Heart left ventricle (tissue), 16 donors: Measurements from ENCODE around the gene TGFBRAP1. TPM values are rescaled to one million over a fixed set of nuclear protein-coding genes. Genes with fewer than 3 reads are reported as not detected.

Source experiments
- ATAC-seq, 4 donors: fragments of 200-7000 bp; cut with Tn5 transposase; one replicate each; pipeline ENCODE4 v1.9.1; 2020 to 2022; ENCODE audit warnings: moderate library complexity in 4 of 4, mild to moderate bottlenecking in 3 of 4, moderate number of reproducible peaks in 1 of 4
- DNase-seq, 5 donors: peaks; one replicate each; pipeline ENCODE4 v3.0.0-alpha.2; 2020
- H3K27ac ChIP-seq, 12 donors: fragments of 200-600 bp; sonication (generic) in 4 of 12; one replicate each; pipeline versions ENCODE4 v1.5.0 to v1.8.0; 2016 to 2022; ENCODE audit warnings: mild to moderate bottlenecking in 2 of 12
- H3K27me3 ChIP-seq, 9 donors: fragments of 200-600 bp; sonication (generic) in 2 of 9; one replicate each; pipeline versions ENCODE4 v1.5.1 to v1.8.0; 2016 to 2022; ENCODE audit warnings: mild to moderate bottlenecking in 3 of 9
- H3K36me3 ChIP-seq, 9 donors: fragments of 200-600 bp; sonication (generic) in 2 of 9; one replicate each; pipeline versions ENCODE4 v1.5.0 to v1.8.0; 2018 to 2022; ENCODE audit warnings: mild to moderate bottlenecking in 2 of 9
- H3K4me1 ChIP-seq, 12 donors: fragments of 200-600 bp; sonication (generic) in 4 of 12; one replicate each; pipeline versions ENCODE4 v1.5.0 to v1.8.0; 2016 to 2022; ENCODE audit warnings: mild to moderate bottlenecking in 3 of 12
- H3K4me3 ChIP-seq, 12 donors: fragments of 200-600 bp; sonication (generic) in 4 of 12; one replicate each; pipeline versions ENCODE4 v1.5.0 to v1.8.0; 2017 to 2022; ENCODE audit warnings: mild to moderate bottlenecking in 9 of 12, moderate library complexity in 4 of 12
- H3K9me3 ChIP-seq, 12 donors: fragments of 200-600 bp; sonication (generic) in 4 of 12; one replicate each; pipeline versions ENCODE4 v1.5.0 to v1.8.0; 2016 to 2022; ENCODE audit warnings: mild to moderate bottlenecking in 1 of 12
- POLR2A ChIP-seq, 2 donors: fragments of 450-650 bp; IDR thresholded peaks; one replicate each; pipeline ENCODE4 v1.6.1; 2017; ENCODE audit warnings: antibody characterized with exemption in 2 of 2, mild to moderate bottlenecking in 2 of 2, moderate library complexity in 2 of 2
- WGBS, 4 donors: extraction: QIAGEN DNeasy Blood & Tissue Kit in 2 of 4; methylation state at CpG; one replicate each; pipeline versions ENCODE4 v1.1.5 to v1.1.7; 2013 to 2018; 5-methylcytosine and 5-hydroxymethylcytosine counted together
- intact Hi-C, 10 donors: fragments of 100-400 bp; cut with DNase I; formaldehyde crosslinking; loops; one replicate each; pipeline versions ENCODE4 v1.11.1 to v1.14.2; 2022
- polyA plus RNA-seq, 2 donors: library from polyadenylated mRNA; stranded (reverse); fragments of 200-250 nt; gene quantifications; one replicate each; pipeline ENCODE4 v1.2.3, GENCODE V29; 2013
- total RNA-seq, 9 donors: library from RNA; depleted of rRNA in 2 of 9; stranded (reverse); fragments of >200 nt in 2 of 9; fragmentation: NEBNext Ultra II Directional in 3 of 9; extraction: Animal tissue kit (Norgen Biotek cat#: 25700) in 3 of 9; gene quantifications; one replicate each; pipeline versions ENCODE4 v1.1.0 to v1.2.4, GENCODE V29; 2016 to 2023
- TF ChIP-seq, protein P1 (sequence below), 12 donors: fragments of 200-600 bp; sonication (generic) in 4 of 12; IDR thresholded peaks; one replicate each; pipeline versions ENCODE4 v1.5.0 to v1.8.0; 2018 to 2022; ENCODE audit warnings: antibody characterized with exemption in 12 of 12, mild to moderate bottlenecking in 5 of 12
- donor health status: ischemic (EF 13 %, LVEDD 7.1; RV severe dilation, severe dysfunction).
- donor health status: healthy with polysubstance abuse.
- donor health status: DM: no; HTN: yes; CAD: no.
- donor health status: DM: no; HTN: no; CAD: no.
- donor health status: ischemic (EF 25% LVEDD 6.9; RV normal size, moderate dysfunction).
- donor health status: ischemic (EF 25% LVEDD 5.7; RV mildly dilated, moderate dysfunction).
- donor health status: healthy.
- donor health status: DM: yes; HTN: yes; CAD: no.
- donor health status: ischemic (EF 35%, LVEDD 5.7; RV mildly dilated, moderate dysfunction).
- donor health status: nonischemic (EF 11% LVEDD 7.7; RV severe dilation, severe dysfunction).
- donor health status: DM: yes; HTN: yes; CAD: no.
- donor health status: PGD.
- donor health status: ischemic (EF 29% LVEDD 5.4; RV normal size, mild dysfunction).
- donor health status: nonischemic (EF 23%, LVEDD 6.1; RV moderate dilation, normal function).

The TGFBRAP1 gene
- total and polyA plus RNA-seq, 11 donors: 1.8 to 20.0 (median 10.8) TPM

DNA sequence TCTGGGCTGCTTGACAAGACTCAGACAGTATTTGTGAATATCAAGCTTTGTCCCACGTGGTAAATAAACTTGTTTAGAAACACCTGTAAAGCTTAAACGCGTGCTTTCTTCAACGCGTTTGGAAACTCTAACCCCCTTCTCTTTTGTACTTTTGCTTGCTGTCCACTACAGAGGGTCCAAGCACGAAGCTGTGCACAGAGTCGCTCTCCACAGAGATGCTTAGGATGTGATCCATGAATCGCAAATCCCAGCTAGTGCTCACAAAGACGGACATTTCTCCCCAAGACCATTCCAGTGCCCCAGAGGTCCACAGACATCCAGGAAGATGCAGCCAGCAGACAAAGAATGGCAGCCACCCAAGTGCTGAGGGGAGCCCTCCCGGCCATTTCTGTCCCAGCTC, 88.1 kb downstream of the TGFBRAP1 start, which contains the start of gene GPR45:
Gene GPR45, plus strand, starts transcription at position 301 of the 400 bp plus-strand sequence. CDS start 116 bp downstream, outside the sequence.
- 86 to 93% (median 87%) methylated on average over 9 to 10 of the region's 10 CpGs for WGBS, 4 donors
- ATAC-seq (no peak), DNase-seq (no peak)
- TF ChIP-seq, protein P1, sequence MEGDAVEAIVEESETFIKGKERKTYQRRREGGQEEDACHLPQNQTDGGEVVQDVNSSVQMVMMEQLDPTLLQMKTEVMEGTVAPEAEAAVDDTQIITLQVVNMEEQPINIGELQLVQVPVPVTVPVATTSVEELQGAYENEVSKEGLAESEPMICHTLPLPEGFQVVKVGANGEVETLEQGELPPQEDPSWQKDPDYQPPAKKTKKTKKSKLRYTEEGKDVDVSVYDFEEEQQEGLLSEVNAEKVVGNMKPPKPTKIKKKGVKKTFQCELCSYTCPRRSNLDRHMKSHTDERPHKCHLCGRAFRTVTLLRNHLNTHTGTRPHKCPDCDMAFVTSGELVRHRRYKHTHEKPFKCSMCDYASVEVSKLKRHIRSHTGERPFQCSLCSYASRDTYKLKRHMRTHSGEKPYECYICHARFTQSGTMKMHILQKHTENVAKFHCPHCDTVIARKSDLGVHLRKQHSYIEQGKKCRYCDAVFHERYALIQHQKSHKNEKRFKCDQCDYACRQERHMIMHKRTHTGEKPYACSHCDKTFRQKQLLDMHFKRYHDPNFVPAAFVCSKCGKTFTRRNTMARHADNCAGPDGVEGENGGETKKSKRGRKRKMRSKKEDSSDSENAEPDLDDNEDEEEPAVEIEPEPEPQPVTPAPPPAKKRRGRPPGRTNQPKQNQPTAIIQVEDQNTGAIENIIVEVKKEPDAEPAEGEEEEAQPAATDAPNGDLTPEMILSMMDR (IDR thresholded peaks at IDR 0.05): no peak
- TF ChIP-seq POLR2A (IDR thresholded peaks at IDR 0.05): no peak
- no peak within 1 kb of the TSS for H3K27ac ChIP-seq
- intact Hi-C loops: no loop called here
- H3K4me1 ChIP-seq: peaks cover 0 to 10% (median 0%) of the 10 kb centered on the region in 12 donors
- H3K27me3 ChIP-seq: no peaks in the 10 kb centered on the region
- no peaks in the 10 kb centered on the region for H3K36me3 ChIP-seq
- H3K9me3 ChIP-seq: no peaks in the 10 kb centered on the region
- no peak within 1 kb of the TSS for H3K4me3 ChIP-seq

DNA sequence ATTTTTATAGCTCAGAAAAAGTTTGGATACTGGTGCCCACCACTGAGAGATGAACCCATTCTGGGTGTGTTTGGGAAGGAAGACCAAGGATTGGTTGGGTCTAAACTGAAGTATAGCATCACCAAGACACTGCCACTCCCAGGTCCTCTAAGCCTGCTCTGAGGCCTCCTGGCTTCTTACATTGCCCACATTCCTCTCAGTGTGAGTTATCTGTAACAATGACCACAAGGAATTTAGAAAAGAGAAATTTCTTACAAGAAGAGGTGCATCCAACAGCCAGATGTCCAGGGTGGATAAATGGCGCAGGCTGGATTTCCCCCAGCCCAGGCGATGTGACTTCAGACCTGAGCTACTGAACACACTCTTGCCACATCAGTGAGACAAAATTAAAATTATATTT, 89.6 kb downstream of the TGFBRAP1 start:
- no peak for DNase-seq
- WGBS, 4 donors: 89 to 95% (median 91%) methylated on average over 2 of the region's 2 CpGs

GRCh38 chr2:105238664-105239240, 90.8 kb downstream of the TGFBRAP1 start:
- Histone ChIP-seq H3K4me1 (peaks cover 0 to 10% (median 0%) of the 10 kb centered on the region in 12 donors), H3K36me3 (no peaks in the 10 kb centered on the region), H3K4me3 (no peak overlapping the region), H3K27me3 (peaks cover 0 to 7% (median 0%) of the 10 kb centered on the region in 9 donors), H3K27ac (no peak overlapping the region), H3K9me3 (no peaks in the 10 kb centered on the region)
- ATAC-seq (no peak), DNase-seq (no peak)
- WGBS, 4 donors: 81 to 85% (median 83%) methylated on average over 14 of the region's 14 CpGs
- TF ChIP-seq, protein P1 (IDR thresholded peaks at IDR 0.05): no peak
- TF ChIP-seq POLR2A (IDR thresholded peaks at IDR 0.05): no peak
- intact Hi-C loops: loop anchor here in 1 of 10 donors (2.0 kb wide), 1 partner anchor 124 kb away; no protein-coding TSS in a partner anchor

More for the DNA sequence above, 89.6 kb downstream of the TGFBRAP1 start:
- H3K4me3 ChIP-seq: no peak overlapping the region
- intact Hi-C loops: loop anchor here in 1 of 10 donors (2.0 kb wide), 1 partner anchor 125 kb away; no protein-coding TSS in a partner anchor
- no peak for ATAC-seq
- TF ChIP-seq, protein P1 (IDR thresholded peaks at IDR 0.05): no peak
- no peak for TF ChIP-seq POLR2A (IDR thresholded peaks at IDR 0.05)
- H3K27me3 ChIP-seq: peaks cover 0 to 7% (median 0%) of the 10 kb centered on the region in 9 donors
- no peaks in the 10 kb centered on the region for H3K9me3 ChIP-seq
- peaks cover 0 to 10% (median 0%) of the 10 kb centered on the region in 12 donors for H3K4me1 ChIP-seq
- no peaks in the 10 kb centered on the region for H3K36me3 ChIP-seq
- H3K27ac ChIP-seq: no peak overlapping the region

GRCh38 chr2:105237045-105237765, 92.3 kb downstream of the TGFBRAP1 start:
- no peak overlapping the region for H3K27ac ChIP-seq
- 55 to 82% (median 68%) methylated on average over 41 of the region's 41 CpGs for WGBS, 4 donors
- ATAC-seq (peak in 2 of 4 donors; percentile 11 to 41), DNase-seq (peak in 1 of 5 donors; percentile 24)
- peaks cover 0 to 10% (median 0%) of the 10 kb centered on the region in 12 donors for H3K4me1 ChIP-seq
- H3K36me3 ChIP-seq: no peaks in the 10 kb centered on the region
- intact Hi-C loops: loop anchor here in 1 of 10 donors (2.0 kb wide), 1 partner anchor 122 kb away; no protein-coding TSS in a partner anchor
- no peak overlapping the region for H3K4me3 ChIP-seq
- peaks cover 0 to 7% (median 0%) of the 10 kb centered on the region in 9 donors for H3K27me3 ChIP-seq
- TF ChIP-seq, protein P1 (IDR thresholded peaks at IDR 0.05): no peak
- no peak for TF ChIP-seq POLR2A (IDR thresholded peaks at IDR 0.05)
- H3K9me3 ChIP-seq: no peaks in the 10 kb centered on the region
